Measurements from ENCODE around the gene PRSS8.
"Not testable (repeated sequence)": the region's sequence is repeated elsewhere in the genome, so short reads cannot be mapped to it uniquely, and the experiment has no call there.

PRSS8 gene

DNA sequence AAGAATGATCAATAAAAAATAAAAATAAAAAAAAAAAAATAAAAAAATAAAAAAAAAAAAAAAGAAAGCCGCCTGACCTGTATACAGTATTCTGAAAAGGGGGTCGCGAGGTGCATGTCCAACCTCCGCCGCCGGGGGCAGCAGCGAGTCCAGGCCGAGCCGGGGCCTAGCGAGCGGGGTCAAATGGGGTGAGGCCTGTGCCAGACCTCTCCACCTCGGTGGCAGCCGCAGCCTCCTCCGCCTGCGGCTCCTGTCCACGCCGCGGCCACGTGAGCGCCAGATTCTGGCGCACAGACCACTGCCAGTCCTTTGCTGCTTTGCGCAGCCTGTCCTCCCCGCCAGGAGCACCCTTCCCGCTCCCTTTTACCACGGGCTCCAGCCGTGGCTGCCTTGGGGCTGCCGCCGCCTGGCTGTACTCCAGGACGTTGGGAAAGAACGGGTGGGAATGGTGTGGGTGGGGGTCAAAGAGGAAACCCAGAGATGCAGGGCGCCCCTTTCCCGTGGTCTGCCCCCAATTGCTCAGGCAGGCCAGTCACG lies 29.8 kb downstream of the PRSS8 start:
- peak; percentile 77 for DNase-seq (ENCODE audit: low read depth)

DNA sequence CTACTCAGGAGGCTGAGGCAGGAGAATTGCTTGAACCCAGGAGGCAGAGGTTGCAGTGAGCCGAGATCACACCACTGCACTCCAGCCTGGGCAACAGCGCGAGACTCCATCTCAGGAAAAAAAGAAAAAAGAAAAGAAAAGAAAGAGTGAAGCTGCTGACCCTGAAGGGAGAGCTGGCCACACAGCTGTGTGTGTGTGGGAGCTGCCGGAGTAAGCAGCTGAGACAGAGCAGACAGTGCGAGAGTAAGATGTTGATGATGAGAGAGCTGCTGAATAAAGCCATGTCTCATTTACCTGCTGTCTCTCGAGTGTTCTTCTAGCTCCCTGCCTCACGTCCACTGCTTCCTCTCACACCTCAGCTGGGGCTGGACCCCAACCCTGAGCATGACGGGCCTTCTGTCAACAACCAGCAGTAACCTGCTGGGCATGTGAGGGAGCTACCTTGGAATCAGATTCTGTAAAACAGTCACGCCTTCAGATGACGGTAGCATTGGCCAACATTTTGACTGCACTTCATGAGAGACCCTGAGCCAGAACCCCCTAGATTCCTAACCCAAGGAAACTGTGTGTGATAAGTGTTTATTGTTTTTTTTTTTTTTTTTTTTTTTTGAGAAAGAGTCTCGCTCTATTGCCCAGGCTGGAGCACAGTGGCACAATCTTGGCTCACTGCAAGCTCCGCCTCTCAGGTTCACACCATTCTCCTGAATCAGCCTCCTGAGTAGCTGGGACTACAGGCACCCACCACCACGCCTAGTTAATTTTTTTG lies 34.5 kb downstream of the PRSS8 start:
- DNase-seq (ENCODE audit: low read depth) = not testable (repeated sequence)

DNA sequence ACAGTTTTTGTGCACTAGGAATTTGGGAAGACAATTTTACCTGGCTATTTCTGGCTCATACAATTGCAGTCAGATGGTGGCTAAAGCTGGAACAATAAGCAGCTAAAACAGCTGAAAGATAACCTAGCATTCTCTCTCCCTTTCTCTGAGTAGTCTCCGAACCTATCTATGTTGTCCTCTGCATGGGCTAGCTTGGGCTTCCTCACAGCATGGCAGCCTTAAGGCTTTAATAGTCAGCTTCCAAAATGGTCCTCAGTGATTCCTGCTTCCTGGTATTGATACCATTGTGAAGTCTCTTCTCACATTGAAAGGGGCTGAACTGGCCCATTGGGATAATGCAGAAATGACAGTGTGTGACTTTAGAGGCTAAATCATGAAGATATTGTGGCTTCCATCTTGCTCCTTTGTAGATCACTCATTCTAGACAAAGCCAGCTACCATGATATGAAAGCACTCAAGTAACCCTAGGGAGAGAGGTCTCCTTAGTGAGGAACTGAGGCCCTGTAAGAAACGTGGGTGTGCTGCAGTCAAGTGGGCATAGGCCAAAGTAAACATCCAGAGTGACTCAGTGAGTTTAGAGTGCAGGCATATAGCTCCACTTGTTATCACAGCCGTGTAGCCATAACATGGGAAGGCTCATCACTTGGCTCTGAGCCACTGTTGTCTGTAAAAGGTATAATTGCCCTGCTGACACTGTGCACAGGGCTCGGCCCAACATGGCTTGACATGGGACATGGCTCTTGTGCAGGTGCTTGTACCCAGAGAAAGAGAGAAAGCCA lies 35.5 kb downstream of the PRSS8 start:
- DNase-seq (ENCODE audit: low read depth) = no peak

DNA sequence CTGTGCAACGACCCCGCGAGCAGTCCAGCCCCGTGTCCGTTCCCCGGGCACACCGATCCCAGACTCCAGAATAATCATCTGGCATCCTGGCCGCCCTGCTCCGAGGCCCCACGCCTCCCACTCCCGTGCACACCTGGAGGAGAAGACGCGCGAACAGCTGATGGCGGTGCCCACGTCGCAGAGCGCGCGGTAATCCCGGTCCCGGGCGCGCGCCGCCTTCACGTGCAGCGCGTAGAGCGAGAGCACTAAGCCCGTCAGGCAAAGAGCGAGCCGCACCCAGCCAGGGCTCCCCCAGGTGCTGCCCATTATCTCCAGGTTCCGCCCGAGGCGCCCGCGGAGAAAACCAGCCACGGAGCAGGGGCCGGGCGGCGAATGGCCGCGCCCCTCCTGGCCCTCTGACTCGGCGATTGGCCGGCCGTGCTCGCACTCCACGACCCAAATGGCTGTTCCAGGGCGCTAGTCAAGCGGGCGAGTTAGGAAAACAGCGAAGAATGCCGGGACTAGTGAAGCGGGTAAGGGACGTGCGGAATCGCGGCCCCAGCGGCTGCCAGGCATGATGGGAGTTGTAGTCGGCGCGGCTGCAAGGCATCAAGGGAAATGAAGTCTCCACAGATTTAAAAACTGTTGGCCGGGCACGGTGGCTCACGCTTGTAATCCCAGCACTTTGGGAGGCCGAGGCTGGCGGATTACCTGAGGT lies 41.0 kb downstream of the PRSS8 start, which contains the start of gene VKORC1:
Gene VKORC1 (minus strand): TSS at position 374 of the 697 bp plus-strand sequence. CDS start 68 bp downstream, at position 306.
- peak; percentile 67 for DNase-seq (ENCODE audit: low read depth)

DNA sequence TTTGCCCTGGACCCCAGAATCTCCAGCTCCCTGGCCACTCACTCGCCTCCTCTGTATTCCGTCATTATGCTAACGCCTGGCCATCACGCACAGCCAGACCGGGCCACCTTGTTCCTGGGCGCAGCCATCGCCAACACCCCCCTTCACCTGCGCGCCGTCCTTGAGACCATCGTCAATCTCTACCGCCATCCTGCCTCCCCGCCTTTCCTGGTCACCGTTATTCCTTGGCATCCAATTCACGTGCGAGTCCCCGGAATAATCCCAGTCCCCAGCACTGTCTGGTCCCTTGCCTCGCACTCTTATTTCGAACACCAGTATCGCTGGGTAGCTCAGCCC lies 41.5 kb downstream of the PRSS8 start:
- DNase-seq (ENCODE audit: low read depth) = no peak

DNA sequence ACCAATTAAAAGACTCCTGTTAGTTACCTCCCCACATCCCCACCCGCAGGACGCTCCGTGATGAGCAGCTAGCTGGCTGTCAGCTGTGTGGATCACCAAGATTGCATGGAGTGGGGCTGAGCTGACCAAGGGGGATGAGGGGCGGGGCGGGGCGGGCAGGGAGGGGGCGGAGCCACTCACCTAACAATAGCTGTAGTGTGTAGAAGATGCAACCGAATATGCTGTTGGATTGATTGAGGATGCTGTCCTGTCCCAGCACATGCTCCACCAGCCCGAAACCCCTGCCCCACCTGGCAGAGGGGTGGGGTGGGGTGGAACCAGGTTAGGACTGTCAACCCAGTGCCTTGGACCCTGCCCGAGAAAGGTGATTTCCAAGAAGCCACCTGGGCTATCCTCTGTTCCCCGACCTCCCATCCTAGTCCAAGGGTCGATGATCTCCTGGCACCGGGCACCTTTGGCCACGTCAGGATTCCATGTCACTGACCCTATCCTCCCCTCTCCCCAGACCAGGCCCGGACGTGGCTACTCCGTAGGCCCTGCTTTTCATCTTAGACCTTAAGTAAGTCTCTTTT lies 42.3 kb downstream of the PRSS8 start:
- no peak for DNase-seq (ENCODE audit: low read depth)

DNA sequence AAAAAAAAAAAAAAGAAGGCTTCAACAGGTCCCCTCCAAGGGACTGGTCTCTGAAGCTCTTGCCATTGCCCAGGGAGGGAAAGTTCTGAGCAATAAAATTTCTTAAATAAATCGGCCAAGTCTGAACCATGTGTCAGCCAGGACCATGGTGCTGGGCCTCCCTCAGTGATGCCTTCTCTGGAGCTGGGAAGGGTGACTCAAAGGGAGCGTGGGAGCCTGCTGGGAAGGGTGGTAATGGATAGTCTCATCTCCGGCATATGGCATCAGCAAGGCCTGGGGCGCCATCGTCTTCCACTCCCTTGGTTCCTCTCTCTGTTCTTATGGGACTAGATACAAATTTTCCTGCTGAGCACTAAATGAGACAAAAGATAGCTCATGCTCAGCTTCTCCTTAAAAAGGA lies 43.2 kb downstream of the PRSS8 start:
- no peak for DNase-seq (ENCODE audit: low read depth)

DNA sequence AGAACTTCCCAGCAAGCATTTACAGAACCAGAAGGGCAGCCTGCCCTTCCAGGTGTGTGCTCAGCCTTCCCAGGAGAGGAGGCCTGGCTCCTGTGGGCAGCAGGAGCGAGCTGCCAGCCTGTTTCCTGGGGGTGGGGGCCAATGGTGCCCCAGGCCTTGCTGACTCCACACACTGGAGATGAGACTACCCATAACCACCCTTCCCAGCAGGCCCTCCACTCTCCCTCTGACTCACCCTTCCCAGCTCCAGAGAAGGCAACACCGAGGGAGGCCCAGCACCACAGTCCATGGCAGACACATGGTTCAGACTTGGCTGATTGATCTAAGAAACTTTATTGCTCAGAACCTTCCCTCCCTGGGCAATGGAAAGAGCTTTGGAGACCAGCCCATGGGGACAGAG lies 45.0 kb downstream of the PRSS8 start:
- DNase-seq (ENCODE audit: low read depth) = no peak

DNA sequence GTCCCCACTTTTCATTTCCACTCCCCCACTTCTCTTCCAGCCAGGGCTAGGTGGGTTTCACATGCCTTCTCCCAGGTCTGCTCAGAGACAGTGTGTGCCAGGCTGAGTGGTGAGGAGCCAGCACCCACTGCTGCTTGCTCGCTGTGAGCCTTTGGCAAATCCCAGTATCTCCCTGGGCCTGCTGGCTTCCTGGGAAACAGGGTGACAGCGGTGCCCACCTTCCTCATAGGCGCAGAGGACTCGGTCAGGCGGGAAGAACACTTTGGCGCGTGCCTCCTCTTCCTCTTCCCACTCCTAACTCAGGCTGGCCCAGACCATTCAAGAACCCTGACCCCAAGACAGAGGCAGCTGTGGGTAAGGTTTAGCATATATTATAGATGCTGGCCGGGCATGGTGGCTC lies 46.3 kb downstream of the PRSS8 start:
- DNase-seq (ENCODE audit: low read depth) = no peak

DNA sequence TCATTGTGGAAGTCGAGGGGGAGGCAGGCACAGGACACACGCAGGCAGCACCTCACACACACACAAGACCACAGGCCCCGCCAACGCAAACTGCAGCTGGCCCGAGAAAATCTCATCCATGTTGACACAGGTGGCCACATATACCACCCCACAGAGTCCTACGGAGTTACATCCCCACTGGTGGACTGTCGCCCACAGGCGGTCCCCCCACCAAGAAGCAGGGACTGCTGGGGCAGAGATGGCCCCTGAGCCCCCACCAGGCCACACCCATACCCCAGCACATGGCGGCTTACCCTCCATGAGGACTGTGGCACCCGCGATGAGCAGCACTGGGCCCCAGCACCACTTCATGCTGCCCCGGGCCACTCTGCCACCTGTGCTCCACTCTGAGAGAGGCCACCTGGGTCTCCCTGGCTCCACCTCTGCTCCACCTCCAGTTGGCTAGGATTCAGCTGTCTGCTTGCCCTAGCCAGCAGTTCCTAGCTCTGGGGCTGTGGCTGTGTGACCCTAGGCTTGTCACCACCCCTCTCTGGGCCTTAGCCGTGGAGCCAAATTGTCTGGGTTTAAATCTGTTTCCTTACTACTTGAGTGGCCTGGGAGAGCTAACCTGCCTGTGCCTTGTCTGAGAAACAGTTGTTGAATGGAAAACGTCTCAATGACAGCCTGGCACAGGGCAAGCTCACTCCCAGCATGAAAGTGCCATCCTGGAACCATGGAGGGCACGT lies 46.9 kb downstream of the PRSS8 start, which contains the start of gene PRSS53:
Gene PRSS53 (minus strand): TSS at position 485 of the 725 bp plus-strand sequence. CDS start 134 bp downstream, at position 351.
- DNase-seq (ENCODE audit: low read depth) = no peak

DNA sequence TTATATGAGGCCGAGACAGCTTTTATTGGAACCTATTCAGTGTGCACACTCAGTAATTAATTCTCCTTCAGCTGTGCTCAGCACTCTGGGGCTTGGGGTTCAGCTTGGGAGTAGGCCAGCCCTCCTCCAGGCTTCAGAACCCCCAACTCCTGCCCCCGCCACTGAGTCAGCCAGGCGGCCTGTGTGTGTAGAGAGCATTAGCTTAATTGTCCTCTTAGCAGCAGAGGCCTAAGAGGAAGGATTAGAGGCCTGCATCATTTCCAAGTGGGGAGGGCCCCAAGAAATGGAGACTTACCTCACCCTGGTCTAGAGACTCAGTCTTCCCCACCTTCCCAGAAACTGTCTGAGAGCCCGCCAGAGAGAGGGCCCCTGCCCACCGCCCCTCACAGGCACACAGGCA lies 47.6 kb downstream of the PRSS8 start:
- DNase-seq (ENCODE audit: low read depth) = no peak

DNA sequence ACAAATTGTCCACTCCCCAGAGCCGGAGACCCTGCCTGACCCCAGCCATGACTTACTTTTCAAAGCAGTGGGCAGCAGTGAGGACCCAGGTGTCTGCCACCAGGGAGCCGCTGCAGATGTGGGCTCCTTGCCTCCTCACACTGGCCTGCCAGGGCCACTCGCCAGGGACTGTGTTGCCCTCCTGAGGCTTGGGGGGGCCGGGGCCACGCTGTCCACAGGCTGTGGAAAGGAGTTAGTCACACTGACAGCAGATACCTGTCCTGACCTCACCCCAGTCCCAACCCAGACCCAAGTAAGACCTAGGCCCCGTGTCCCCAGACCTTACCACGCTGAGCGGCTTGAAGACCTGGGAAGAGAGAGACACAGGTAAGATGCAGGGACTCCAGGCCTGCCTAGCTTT lies 48.0 kb downstream of the PRSS8 start:
- DNase-seq (ENCODE audit: low read depth) = no peak

DNA sequence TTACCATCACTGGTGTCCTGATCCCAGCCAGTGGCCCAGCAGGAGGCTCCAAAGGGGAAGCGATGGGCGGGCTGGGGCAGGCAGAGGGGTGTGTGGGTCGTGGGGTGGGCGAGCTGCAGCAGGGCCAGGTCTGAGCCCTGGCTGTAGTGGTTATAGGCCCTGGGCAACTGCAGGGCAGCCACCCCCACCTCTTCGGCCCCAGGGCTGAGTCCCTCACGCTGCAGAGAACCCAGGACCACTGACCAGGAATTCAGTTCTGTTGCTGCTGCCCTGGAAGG lies 49.0 kb downstream of the PRSS8 start:
- DNase-seq (ENCODE audit: low read depth) = no peak

DNA sequence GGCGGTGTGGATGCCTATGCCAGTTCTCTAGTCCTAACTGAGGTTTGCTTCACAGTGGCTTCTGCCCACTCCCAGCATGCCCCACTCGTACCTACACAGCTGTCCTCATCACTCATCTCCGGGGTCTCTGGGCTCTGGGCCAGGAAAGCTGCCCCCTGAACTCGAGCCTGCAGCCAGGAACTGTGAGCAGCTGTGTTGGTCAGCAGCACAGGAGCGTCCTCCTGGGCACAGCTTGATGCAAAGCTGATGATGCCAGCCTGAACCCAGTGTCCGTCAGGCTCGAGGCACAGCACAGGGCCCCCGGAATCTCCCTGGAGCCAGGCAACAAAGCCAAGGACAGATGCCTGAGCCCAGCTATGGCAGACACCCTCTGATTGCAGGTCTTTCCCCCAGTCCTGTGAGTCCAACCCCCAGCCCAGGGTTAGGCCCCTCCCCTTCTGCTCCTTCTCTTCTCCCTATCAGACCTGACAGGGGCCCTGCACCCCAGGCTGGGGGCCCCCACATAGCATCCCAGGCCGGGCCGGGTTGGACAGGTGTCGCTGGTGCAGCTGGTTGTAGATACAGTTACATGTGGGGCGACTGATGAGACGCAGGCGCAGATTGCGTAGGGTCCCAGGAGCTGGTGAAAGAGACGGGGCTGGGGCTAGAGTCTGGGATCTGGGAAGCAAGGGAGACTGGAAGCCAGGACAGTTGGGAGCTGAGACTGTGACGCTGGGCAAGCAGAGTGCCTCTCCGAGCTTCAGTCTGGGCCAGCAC lies 49.5 kb downstream of the PRSS8 start:
- DNase-seq (ENCODE audit: low read depth) = no peak

DNA sequence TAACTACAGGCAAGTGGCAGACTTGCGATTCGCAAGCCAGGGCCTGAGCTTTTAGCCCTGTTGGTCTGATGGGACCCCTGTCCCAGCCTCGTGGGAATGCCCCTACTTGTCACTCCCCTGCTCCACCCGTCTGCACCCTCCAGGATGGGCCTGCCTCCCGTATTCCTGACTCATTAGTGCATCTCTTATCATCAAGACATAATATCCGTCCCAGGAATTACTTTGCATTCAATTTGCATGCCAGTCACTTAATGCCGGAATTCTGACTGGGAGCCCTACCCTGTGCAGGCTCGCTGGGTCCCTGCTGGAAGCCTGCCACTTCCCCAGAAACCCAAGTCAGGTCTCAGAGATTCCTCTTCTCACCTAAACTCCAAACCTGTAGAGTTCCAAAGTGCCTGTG lies 50.1 kb downstream of the PRSS8 start:
- DNase-seq (ENCODE audit: low read depth) = no peak

DNA sequence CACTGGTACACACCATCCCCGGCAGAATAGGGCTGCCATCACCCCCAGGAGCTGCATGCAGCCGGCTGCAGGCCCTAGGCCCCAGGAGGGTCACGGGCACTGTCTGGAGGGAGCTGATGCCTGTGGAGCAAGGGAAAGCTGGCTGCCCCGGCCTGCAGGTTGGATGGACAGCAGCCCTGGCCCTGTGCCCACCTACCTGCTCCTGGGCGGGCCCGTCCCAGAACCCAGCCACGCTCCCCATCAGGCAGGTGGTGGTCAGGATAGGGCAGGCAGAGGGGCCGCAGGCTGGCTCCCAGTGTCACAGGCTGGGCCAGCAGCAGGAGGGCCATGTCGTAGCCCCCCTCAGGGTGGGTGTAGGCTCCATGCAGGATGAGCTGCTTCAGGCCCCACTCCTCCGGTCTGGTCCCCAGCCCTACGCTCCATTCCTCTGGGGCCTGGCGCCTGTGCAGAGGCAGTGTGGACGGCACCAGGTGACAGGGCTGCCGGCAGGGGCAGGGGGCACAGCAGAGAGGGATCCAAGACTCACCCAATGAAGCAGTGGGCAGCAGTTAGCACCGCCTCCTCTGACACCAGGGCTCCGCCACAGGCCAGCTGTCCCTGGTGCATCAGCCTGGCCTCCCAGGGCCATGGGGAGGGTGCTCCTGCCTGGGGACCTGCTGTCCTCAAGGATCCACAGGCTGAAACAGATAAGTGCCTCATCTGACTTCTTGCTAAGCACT lies 50.8 kb downstream of the PRSS8 start:
- DNase-seq (ENCODE audit: low read depth) = no peak

DNA sequence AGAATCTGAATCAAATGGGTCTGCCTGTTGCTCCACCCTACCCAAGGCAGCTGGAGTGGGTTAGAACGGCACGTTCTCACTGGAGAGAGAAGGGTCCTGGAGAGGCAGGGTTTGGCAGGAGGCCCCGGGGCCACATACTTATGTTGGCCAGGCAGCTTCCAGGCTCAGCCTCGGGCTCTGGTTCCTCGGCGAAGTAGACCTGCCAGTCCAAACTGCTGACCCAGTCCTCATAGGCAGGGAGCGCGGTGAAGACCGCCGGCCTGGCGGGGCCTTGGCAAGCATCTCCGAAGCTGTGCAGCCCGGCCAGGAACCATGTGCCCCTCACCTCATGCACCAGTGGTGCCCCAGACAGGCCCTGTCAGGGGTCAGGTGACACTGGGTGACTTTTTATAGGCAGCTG lies 51.5 kb downstream of the PRSS8 start:
- no peak for DNase-seq (ENCODE audit: low read depth)

DNA sequence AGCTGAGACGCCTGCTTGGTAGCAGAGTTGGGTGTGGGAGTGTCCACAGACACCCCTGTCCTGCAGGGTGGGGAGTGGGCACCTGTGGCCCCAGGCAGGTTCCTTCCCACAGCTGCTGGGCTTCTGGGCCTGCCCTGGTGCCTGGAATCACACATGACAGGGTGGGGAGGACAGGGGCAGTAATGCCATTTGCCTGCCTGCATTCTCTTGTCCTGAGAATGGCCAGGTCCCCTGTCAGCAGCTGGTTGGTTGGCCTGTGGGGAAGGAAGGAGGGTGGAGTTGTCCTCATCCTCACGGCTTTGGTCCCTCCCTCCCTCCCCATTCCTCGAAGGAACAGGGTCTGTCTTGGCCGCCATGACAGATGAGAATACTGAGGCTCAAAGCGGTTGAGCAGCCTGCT lies 52.0 kb downstream of the PRSS8 start:
- DNase-seq (ENCODE audit: low read depth) = no peak

DNA sequence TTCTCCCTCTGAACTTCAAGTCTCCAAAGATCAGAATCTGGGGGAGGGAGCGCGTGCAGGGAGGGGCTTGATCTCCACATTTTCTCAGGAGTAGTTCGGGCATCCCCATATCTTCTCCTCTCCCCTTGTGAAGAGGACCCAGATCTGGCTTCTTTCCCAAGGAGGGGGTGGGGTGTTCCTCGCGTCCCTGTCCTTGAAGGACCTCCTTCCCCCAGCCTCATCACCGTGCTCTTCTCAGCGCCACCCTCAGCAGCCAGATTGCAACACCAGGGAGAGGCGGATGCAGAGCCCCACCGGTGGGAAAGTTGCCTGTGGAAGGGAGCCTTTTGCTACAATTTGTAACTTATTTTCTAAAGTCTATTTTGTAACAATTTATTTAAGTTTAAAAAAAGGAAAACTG lies 52.4 kb downstream of the PRSS8 start:
- no peak for DNase-seq (ENCODE audit: low read depth)

DNA sequence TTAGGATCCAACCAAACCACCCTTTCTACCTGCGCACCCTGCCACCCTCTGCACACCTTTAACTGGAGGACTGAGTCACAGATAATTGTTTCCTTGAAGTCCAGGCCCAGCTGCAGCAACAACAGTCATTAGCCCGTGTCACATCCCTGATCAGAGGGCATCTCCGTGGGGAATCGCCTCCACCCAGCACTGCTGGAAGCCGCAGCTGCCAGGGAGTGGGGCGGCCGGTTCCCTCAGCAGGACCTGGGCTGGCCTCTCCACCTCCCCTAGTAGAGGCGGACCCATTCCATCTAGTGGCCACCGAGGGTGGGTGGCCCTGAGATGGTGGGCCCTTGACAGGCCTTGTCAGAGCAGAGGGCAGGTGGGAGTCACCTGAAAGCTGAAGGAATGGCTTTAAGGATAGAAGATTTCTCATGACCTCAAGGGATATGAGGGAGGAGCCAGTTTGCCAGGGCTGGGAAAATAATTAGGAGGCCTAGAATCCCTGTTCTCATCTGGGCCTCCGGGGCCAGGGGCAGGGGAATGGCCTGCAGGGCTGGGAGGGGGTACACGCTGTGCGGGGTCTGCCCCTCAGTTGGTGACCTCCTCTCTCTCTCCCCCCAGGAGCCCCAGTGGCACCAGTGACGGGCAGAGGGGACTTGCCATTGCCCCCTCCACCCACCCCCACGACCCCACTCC lies 53.0 kb downstream of the PRSS8 start:
- DNase-seq (ENCODE audit: low read depth) = no peak

Data from stimulated activated CD8-positive, alpha-beta memory T cell treated with anti-CD3 and anti-CD28 coated beads, Interleukin-15, amount 100 ng/mL, for 24 hours (primary cell).